ENCODE data around the gene IL17RE.
A peak's percentile ranks its signal among the peaks of the same experiment; 100 is the strongest.

Gene IL17RE

DNA sequence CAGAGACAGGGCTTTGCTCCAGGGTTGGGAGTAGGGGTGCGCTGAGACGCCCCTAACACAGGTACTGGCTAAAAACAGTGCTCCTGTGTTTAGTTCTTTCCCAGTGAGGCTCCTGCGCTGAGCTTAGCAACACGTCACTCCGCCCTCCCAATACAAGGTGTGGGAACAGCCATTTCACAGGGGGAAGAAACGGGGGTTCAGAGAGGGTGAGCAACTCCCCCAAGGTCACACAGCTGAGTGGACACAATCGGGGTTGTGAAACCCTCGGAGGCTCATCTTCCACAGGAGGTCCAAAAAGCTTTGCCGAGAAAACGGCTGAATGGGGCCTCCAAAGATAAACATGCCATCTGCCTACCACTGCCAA, 48.9 kb downstream of the IL17RE start:
- no peak for DNase-seq (ENCODE audit: low read depth in 1 of 2, low spot score in 1 of 2)

DNA sequence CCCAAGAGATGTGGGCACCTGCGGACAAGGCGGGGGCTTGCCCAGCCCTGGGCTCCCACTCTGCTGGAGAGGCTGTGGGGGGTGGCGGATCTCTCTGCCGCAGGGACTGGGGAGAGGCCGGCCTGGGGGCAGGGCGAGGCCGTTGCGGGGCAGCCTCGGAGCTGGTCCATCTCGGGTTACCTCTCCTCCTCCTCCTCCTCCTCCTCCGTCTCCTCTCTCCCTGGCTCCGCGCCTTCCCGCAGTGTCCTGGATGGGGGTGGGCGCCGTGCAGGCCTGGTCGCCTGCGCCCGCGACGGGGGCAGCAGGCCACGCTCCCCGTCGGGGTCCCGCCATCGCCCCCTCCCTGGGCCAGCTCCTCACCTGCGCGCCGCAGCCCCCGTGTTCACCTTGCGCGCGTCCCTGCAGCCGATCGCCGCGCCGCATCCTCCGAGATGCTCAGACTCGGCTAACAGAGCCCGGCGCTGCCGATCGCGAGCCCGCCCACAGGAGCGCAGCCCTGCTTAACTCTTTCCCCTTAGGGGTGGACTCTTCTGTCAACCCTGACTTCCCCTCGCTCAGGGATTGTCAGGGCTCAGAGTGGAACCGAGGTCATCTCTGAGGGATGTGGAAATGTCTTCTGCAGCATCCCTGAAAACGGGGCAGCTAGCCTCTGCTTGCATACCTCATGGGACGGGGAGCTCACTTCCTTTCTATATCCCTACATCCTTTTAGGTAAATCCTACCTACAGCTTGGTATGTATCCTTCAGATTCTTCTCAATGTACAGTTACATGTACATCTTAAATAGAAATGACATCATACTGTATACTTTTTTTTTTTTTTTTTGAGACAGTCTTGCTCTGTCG, 49.5 kb downstream of the IL17RE start, which contains the start of gene PRRT3:
TSS of gene PRRT3 (minus strand) at position 447 of the 844 bp plus-strand sequence. CDS start 2,293 bp downstream, outside the sequence.
- DNase-seq (ENCODE audit: low read depth in 1 of 2, low spot score in 1 of 2): peak in 1 of 2 donors; percentile 51

DNA sequence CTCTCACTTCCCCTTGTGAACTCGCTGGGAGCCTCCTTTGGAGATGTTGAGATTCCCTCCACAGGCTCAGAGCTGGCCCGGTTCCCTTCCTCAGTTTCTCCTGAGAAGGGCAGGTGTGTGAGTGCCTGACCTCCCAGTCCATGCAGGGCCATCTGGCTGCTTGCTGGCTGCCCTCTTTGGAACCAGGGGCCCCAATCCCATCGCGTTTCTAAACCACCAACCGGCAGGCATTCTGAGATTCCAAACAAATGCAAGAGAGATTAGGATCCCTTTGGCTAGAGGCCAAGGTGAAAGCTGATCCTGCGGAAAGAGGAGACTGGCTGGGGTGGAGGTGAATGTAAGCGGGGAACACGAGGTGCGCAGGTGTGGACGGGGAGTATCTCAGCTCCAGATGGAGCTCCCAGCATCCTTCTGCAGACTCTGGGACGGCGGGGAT, 52.4 kb downstream of the IL17RE start:
- no peak for DNase-seq (ENCODE audit: low read depth in 1 of 2, low spot score in 1 of 2)

DNA sequence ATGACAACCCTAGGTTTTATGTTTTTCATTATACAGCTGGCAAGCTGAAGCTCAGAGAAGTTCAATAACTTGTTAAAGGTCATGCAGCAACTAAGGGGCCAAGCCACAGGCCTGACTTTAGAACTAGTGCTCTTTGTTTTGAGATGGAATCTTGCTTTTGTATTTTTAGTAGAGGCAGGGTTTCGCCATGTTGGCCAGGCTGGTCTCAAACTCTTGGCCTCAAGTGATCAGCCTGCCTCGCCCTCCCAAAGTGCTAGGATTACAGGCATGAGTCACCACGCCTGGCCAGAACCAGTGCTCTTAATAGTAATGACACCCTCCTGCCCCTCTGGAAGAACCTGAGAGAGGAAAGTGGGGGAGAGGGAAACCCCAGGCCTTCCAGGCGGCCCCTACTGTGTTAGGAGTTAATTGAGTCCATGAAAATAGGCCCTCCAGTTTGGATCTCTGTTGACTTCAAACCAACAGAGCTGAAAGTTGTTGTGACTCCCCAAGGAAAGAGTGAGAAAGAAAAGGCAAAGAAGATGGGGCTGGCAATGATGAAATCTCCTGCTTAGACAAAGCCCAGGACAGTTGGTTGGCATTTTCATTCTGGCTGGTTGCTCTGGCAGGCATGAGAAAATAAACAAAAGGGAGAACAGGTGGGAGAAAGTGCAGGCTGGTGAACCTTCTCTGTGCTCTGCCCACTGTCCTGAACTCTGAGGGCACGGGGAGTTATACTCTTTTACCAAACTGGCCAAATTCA, 53.1 kb downstream of the IL17RE start:
- no peak for DNase-seq (ENCODE audit: low read depth in 1 of 2, low spot score in 1 of 2)

DNA sequence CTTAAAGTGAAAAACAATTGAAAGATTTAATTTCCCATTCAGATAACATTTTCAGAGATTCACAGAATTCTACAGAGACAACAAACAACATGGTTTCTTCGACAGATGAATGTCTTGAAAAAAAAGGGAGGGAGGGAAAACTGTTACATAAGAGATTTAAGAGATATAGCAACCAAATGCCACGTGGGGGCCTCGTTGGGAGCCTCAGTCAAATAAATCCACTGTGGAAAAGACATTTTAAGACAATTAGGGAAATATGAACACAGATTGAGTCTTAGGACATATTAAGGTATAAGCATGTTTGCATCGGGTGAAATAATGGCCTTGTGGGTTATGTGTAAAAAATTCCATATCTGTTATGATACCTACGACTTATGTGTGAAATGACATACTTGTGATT, 54.6 kb downstream of the IL17RE start:
- DNase-seq (ENCODE audit: low read depth in 1 of 2, low spot score in 1 of 2): no peak

DNA sequence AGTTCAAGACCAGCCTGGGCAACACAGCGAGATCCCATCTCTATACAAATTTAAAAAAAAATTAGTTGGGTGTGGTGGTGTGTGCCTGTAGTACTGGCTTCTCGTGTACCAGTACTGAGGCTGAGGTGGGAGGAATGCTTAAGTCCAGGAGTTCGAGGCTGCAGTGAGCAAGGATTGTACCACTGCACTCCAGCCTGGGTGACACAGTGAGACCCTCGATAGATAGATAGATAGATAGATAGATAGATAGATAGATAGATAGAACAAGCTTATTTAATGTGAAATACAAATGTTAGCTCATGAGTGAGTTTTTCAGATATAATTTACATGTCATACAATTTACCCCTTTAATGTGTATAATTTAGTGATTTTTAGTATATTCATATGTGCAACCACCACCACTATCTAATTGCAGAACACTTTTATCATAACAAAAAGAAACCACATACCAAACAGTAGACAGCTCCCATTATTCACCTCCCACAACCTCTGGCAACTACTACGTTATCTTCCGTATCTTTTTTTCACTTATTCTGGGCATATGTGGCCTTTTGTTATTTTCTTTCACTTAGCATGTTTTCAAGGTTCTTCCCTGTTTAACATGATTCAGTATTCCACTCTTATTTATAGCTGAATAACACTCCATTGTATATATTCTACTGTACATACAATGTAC, 62.7 kb downstream of the IL17RE start:
- no peak for DNase-seq (ENCODE audit: low read depth in 1 of 2, low spot score in 1 of 2)

Data from stimulated activated CD4-positive, alpha-beta T cell treated with anti-CD3 and anti-CD28 coated beads, Interleukin-15, amount 100 ng/mL, for 1 hour (primary cell).